Activated CD8-positive, alpha-beta T cell treated with anti-CD3 and anti-CD28 coated beads, Interleukin-2, amount 10 ng/mL, durations not matched to agents 7 days and 5 days (primary cell): ENCODE measurements around the gene DOC2B. TPM values are rescaled to one million over a fixed set of nuclear protein-coding genes. Genes with fewer than 3 reads are reported as not detected.

ENCODE experiments used
- ATAC-seq: fragments of 150-1000 bp; cut with Tn5 transposase; one replicate; pipeline ENCODE4 v1.10.0; 2021; ENCODE audit warnings: moderate library complexity
- CTCF ChIA-PET: fragments of 350-600 bp; sonication (Branson Sonifier 250); formaldehyde crosslinking; loops from one replicate; lab custom pipeline; 2021; ENCODE audit warnings: antibody characterized with exemption; lab: Charles Lee
- POLR2A ChIA-PET: fragments of 350-600 bp; sonication (Branson Sonifier 250); formaldehyde crosslinking; loops from one replicate; lab custom pipeline; 2021; ENCODE audit warnings: antibody characterized with exemption; lab: Charles Lee
- DNase-seq: peaks from one replicate; pipeline ENCODE4 v3.0.0-alpha.2; 2020
- H3K27ac Mint-ChIP-seq: one replicate; pipeline ENCODE4 v1.8.0; 2021; ENCODE audit warnings: mild to moderate bottlenecking, mixed read lengths
- H3K27me3 Mint-ChIP-seq: one replicate; pipeline ENCODE4 v1.8.0; 2021; ENCODE audit warnings: low read depth, mixed read lengths
- H3K36me3 Mint-ChIP-seq: one replicate; pipeline ENCODE4 v1.8.0; 2021; ENCODE audit warnings: low read depth, mixed read lengths
- H3K4me1 Mint-ChIP-seq: one replicate; pipeline ENCODE4 v1.8.0; 2021; ENCODE audit warnings: low read depth, mixed read lengths
- H3K4me3 Mint-ChIP-seq: one replicate; pipeline ENCODE4 v1.8.0; 2021; ENCODE audit warnings: mild to moderate bottlenecking, mixed read lengths
- H3K9me3 Mint-ChIP-seq: one replicate; pipeline ENCODE4 v1.8.0; 2022; ENCODE audit warnings: mixed read lengths; ENCODE audit not compliant: insufficient read depth
- total RNA-seq, 2 experiments: library from RNA; stranded (reverse); gene quantifications; one replicate each; pipeline ENCODE4 v1.2.3, GENCODE V29; 2021

The DOC2B gene
- total RNA-seq, 2 experiments from 2014 or later = not detected

DNA sequence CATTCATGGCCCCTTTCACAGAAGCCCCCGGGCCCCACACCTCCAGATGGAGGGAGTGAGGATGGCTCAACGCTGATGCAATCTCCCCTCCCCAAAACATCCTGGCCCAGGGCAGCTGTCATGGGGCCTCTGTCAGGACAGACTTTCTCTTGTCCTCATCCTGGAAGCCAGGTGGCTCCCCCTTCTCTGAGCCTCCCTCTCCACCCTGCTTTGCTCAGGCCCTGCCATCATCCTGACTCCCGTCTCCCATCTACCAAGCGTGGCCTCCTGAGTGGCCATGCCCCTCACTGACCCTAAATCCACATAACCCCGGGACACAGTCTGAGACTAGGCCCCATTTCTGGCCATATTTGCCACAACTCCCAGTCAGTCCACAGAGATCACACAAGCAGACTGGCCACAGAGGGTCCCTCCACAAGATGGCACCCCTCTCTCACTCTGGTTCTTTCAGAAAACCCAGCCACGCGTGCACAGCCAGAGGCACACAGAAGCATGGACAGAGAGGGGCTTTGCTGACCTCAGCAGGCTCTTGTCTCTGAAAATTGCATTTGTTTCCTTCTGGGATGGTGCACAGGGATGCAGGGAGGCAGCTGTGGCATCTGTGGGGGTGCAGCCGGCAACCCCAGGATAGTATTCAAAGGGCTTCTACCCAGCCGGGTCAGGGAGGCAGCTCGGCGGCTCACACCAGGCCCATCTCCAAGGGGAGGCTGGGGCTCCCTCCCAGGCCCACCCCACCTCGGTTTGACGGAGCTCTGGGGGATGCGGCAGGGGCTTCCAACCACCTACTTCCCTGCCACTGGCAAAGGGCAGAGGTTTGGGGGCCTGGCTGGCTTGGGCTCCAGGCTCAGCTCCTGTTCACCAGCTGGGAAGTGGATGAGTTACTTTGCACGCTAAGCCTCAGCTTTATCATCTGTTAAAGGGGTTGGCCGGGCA lies 16.9 kb downstream of the DOC2B start:
- H3K27me3 Mint-ChIP-seq = no peaks in the 10 kb centered on the region
- DNase-seq = peak; percentile 31
- no peak overlapping the region for H3K27ac Mint-ChIP-seq
- ChIA-PET CTCF (no interaction called here), POLR2A (no interaction called here)
- H3K9me3 Mint-ChIP-seq = no peaks in the 10 kb centered on the region
- no peaks in the 10 kb centered on the region for H3K36me3 Mint-ChIP-seq
- H3K4me1 Mint-ChIP-seq = peaks cover 5% of the 10 kb centered on the region
- H3K4me3 Mint-ChIP-seq = no peak overlapping the region
- no peak for ATAC-seq

- Mint-ChIP-seq H3K27ac (no peak overlapping the region), H3K36me3 (no peaks in the 10 kb centered on the region), H3K4me1 (peaks cover under 1% of the 10 kb centered on the region), H3K9me3 (no peaks in the 10 kb centered on the region), H3K4me3 (no peak overlapping the region), H3K27me3 (no peaks in the 10 kb centered on the region)
- CTCF ChIA-PET = no interaction called here
- DNase-seq = no peak
- ATAC-seq = no peak
- POLR2A ChIA-PET = no interaction called here
Observed at GRCh38 chr17:163514-164098, 17.8 kb downstream of the DOC2B start.

- ChIA-PET POLR2A (no interaction called here), CTCF (no interaction called here)
- H3K4me3 Mint-ChIP-seq = no peak overlapping the region
- no peak overlapping the region for H3K27ac Mint-ChIP-seq
- H3K27me3 Mint-ChIP-seq = no peaks in the 10 kb centered on the region
- H3K36me3 Mint-ChIP-seq = no peaks in the 10 kb centered on the region
- ATAC-seq (no peak), DNase-seq (no peak)
- no peaks in the 10 kb centered on the region for H3K4me1 Mint-ChIP-seq
- H3K9me3 Mint-ChIP-seq = no peaks in the 10 kb centered on the region
Observed at GRCh38 chr17:162689-163088, 18.8 kb downstream of the DOC2B start.

DNA sequence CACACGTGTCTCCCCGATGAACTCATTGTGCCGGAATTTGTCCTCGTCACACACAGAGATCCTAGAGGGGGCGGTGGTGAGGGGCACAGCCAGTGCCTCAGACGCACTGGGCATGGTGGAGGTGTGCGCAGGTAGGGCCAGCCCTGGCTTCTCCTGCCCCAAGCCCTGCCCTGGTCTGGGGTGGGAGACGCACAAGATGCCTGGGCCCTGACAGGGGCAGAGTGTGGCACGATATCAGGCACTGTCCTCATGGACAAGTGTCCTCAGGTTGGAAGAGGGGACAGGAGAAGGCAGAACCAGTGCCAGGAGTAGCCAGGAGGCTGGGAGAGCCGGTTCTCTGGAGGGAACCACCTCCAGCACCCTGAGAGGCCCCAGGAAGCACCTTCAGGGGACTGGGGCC lies 20.0 kb downstream of the DOC2B start:
- ATAC-seq (no peak), DNase-seq (no peak)
- CTCF ChIA-PET = no interaction called here
- Mint-ChIP-seq H3K36me3 (no peaks in the 10 kb centered on the region), H3K4me3 (no peak overlapping the region), H3K27ac (no peak overlapping the region), H3K9me3 (no peaks in the 10 kb centered on the region), H3K27me3 (no peaks in the 10 kb centered on the region), H3K4me1 (no peaks in the 10 kb centered on the region)
- POLR2A ChIA-PET = no interaction called here

DNA sequence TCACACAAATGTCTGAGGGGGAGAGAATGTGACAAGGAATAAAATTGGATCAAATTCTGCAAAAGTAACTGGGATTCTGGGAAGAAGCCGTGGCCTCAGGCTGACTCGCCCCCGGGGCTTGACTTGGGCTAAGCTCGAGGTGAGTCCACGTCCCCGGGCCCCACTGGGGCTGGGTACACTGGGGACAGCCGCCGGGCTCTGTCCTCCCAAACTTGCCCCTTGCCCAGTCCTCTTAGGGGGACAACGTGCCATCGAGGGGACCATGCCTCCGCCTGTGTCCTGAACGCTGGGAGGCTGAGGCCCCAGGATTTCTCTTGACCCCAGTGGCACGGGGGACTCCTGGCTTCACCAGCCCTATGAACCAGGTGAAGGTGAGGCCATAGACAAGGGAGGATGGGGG lies 21.1 kb downstream of the DOC2B start:
- Mint-ChIP-seq H3K4me1 (no peaks in the 10 kb centered on the region), H3K4me3 (no peak overlapping the region), H3K36me3 (no peaks in the 10 kb centered on the region), H3K9me3 (no peaks in the 10 kb centered on the region), H3K27me3 (no peaks in the 10 kb centered on the region), H3K27ac (no peak overlapping the region)
- ATAC-seq (no peak), DNase-seq (no peak)
- ChIA-PET POLR2A (no interaction called here), CTCF (no interaction called here)

- ChIA-PET CTCF (no interaction called here), POLR2A (no interaction called here)
- Mint-ChIP-seq H3K27me3 (no peaks in the 10 kb centered on the region), H3K4me3 (no peak overlapping the region), H3K27ac (no peak overlapping the region), H3K36me3 (no peaks in the 10 kb centered on the region), H3K9me3 (no peaks in the 10 kb centered on the region), H3K4me1 (no peaks in the 10 kb centered on the region)
- DNase-seq (no peak), ATAC-seq (no peak)
Observed at GRCh38 chr17:159609-160008, 21.8 kb downstream of the DOC2B start.

DNA sequence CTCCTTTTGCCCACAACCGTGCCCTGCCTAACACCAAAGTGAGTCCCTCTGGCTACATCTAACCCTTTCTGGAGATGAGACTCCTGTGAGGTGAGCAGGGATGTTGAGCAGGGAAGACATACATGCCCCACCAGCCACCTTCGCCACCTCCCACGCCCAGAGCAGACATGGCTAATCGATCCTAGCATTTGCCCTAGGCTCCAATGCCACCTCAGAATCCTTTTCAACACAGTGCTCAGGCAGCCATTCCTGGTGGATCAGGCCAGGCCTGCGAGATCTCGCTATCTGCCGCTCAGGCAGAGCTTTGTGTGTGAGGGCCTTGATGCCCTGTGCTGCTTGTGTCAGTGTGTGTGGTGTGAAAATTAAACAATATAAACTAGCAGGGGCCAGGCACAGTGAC lies 23.1 kb downstream of the DOC2B start:
- ChIA-PET CTCF (no interaction called here), POLR2A (no interaction called here)
- DNase-seq = no peak
- no peaks in the 10 kb centered on the region for H3K4me1 Mint-ChIP-seq
- no peak overlapping the region for H3K27ac Mint-ChIP-seq
- H3K36me3 Mint-ChIP-seq = no peaks in the 10 kb centered on the region
- no peaks in the 10 kb centered on the region for H3K27me3 Mint-ChIP-seq
- no peak for ATAC-seq
- no peak overlapping the region for H3K4me3 Mint-ChIP-seq
- no peaks in the 10 kb centered on the region for H3K9me3 Mint-ChIP-seq

- CTCF ChIA-PET = no interaction called here
- no peaks in the 10 kb centered on the region for H3K27me3 Mint-ChIP-seq
- POLR2A ChIA-PET = no interaction called here
- H3K9me3 Mint-ChIP-seq = no peaks in the 10 kb centered on the region
- ATAC-seq = no peak
- no peak overlapping the region for H3K4me3 Mint-ChIP-seq
- no peaks in the 10 kb centered on the region for H3K4me1 Mint-ChIP-seq
- H3K36me3 Mint-ChIP-seq = no peaks in the 10 kb centered on the region
- DNase-seq = no peak
- no peak overlapping the region for H3K27ac Mint-ChIP-seq
Observed at GRCh38 chr17:157901-158300, 23.5 kb downstream of the DOC2B start.

DNA sequence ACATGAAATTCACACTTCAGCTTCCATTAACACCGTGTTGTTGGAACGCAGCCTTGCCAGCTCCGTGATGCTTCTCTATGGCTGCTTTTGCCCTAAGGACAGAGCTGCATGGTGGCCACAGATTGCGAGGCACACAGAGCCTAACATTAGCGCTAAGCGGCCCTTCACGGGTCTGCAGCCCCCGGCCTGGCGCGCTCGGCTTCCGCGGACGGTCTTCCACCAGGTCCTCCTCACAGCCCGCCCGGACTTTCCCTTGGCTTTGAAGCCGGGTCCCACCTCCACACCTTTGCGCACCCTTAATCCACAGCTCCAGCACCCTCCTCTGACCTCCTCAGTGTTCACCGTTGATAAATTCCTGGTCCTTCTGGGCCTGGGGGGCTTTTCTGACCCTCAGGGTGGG lies 24.5 kb downstream of the DOC2B start:
- ATAC-seq = no peak

DNA sequence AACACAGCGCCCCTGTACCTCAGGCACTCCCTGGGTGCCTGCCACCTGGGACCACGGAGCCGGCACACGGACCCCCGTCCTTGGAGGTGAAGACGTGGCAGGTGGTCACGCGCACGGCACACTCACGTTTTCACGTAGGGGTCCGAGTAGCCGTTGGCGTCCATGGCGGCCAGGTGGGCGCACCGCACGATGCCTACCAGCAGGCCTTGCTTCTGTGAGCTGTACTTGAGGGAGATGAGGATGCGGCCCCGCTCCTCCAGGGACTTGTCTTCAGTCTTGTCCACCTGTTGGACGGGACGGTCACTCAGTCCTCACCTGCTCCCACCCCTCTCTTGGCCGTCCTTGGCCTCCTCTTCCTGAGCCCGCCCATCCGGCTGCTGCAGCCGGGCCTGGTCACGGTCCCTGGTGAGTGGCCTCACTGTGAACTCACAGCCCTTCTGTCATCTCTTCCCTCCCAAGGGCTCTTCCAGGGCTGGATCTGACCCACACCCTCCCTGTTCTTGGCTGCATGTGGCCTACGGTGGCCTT lies 25.3 kb downstream of the DOC2B start:
- Mint-ChIP-seq H3K27me3 (no peaks in the 10 kb centered on the region), H3K4me3 (no peak overlapping the region), H3K9me3 (no peaks in the 10 kb centered on the region), H3K27ac (no peak overlapping the region), H3K36me3 (no peaks in the 10 kb centered on the region), H3K4me1 (no peaks in the 10 kb centered on the region)
- DNase-seq (no peak), ATAC-seq (no peak)
- POLR2A ChIA-PET = no interaction called here
- CTCF ChIA-PET = no interaction called here

More for the DNA sequence above, 24.5 kb downstream of the DOC2B start:
- Mint-ChIP-seq H3K9me3 (no peaks in the 10 kb centered on the region), H3K27ac (no peak overlapping the region), H3K27me3 (no peaks in the 10 kb centered on the region), H3K4me1 (no peaks in the 10 kb centered on the region), H3K36me3 (no peaks in the 10 kb centered on the region), H3K4me3 (no peak overlapping the region)
- ChIA-PET CTCF (no interaction called here), POLR2A (no interaction called here)
- no peak for DNase-seq

DNA sequence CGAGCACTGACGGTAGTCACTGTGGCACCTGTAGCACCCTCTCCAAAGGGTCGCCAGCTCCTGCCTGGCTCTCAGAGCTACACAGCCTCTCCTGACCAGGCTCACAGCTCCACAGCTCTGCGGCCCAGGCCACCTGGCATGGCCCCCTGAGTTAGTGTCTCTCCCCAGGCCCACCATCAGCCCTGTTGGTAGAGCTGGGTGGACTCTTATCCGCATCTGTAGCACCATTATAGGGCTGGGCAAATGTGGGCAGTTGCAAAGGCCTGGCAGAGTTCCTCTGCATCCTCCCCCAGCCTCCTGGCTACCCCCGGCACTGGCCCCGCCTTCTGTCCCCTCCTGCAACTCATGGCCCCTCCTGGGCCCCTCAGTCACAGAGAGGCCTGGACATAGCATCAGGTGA lies 25.9 kb downstream of the DOC2B start:
- Mint-ChIP-seq H3K4me1 (no peaks in the 10 kb centered on the region), H3K27me3 (no peaks in the 10 kb centered on the region), H3K4me3 (no peak overlapping the region), H3K9me3 (no peaks in the 10 kb centered on the region), H3K36me3 (no peaks in the 10 kb centered on the region), H3K27ac (no peak overlapping the region)
- CTCF ChIA-PET = no interaction called here
- ATAC-seq (no peak), DNase-seq (no peak)
- POLR2A ChIA-PET = no interaction called here

DNA sequence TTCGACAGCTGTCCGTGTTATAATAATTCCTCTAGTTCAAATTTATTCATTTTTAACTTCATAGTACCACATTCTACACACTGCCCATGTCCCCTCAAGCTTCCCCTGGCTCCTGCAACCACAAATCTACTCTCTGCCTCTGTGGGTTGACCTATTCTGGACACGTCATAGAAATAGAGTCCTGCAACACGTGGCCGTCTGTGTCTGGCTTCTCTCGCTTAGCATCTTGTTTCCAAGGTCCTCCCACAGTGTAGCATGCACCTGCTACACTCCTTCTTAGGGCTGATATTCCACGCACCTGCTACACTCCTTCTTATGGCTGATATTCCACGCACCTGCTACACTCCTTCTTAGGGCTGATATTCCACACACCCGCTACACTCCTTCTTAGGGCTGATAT lies 27.6 kb downstream of the DOC2B start:
- ChIA-PET POLR2A (no interaction called here), CTCF (no interaction called here)
- ATAC-seq (no peak), DNase-seq (no peak)
- H3K4me3 Mint-ChIP-seq = no peak overlapping the region
- H3K4me1 Mint-ChIP-seq = no peaks in the 10 kb centered on the region
- no peak overlapping the region for H3K27ac Mint-ChIP-seq
- H3K9me3 Mint-ChIP-seq = no peaks in the 10 kb centered on the region
- H3K36me3 Mint-ChIP-seq = no peaks in the 10 kb centered on the region
- H3K27me3 Mint-ChIP-seq = no peaks in the 10 kb centered on the region
